Smooth muscle cell (in vitro differentiated cells): ENCODE measurements around the gene CD163L1. TPM values are rescaled to one million over a fixed set of nuclear protein-coding genes. Genes with fewer than 3 reads are reported as not detected.

ENCODE experiments used
- DNase-seq: peaks from one replicate; lab custom pipeline; 2025; ENCODE audit not compliant: unreplicated experiment; lab: John Stamatoyannopoulos, UW
- H2AFZ ChIP-seq: fragments of 200-600 bp; sonication (generic); 2 replicates; pipeline ENCODE4 v1.6.0; 2016; ENCODE audit warnings: antibody characterized with exemption, low read depth, mild to moderate bottlenecking
- H3F3A ChIP-seq: fragments of 200-600 bp; sonication (generic); 2 replicates; pipeline ENCODE4 v1.6.0; 2017; ENCODE audit warnings: antibody characterized with exemption, low read depth
- H3K27ac ChIP-seq: fragments of 200-600 bp; sonication (generic); 2 replicates; pipeline ENCODE4 v1.5.1; 2016; ENCODE audit warnings: low read depth, mild to moderate bottlenecking
- H3K27me3 ChIP-seq: fragments of 200-600 bp; sonication (generic); 2 replicates; pipeline ENCODE4 v1.6.1; 2016; ENCODE audit warnings: low read depth, mild to moderate bottlenecking
- H3K36me3 ChIP-seq: fragments of 200-600 bp; sonication (generic); 2 replicates; pipeline ENCODE4 v1.5.1; 2016; ENCODE audit warnings: low read depth
- H3K4me1 ChIP-seq: fragments of 200-600 bp; sonication (generic); 2 replicates; pipeline ENCODE4 v1.5.1; 2016; ENCODE audit warnings: low read depth
- H3K4me2 ChIP-seq: fragments of 200-600 bp; sonication (generic); 2 replicates; pipeline ENCODE4 v1.6.0; 2016; ENCODE audit warnings: mild to moderate bottlenecking
- H3K4me3 ChIP-seq: fragments of 200-600 bp; sonication (generic); 2 replicates; pipeline ENCODE4 v1.5.1; 2016; ENCODE audit warnings: mild to moderate bottlenecking
- H3K79me2 ChIP-seq: fragments of 200-600 bp; sonication (generic); 2 replicates; pipeline ENCODE4 v1.6.0; 2016; ENCODE audit warnings: low read depth, mild to moderate bottlenecking
- H3K9ac ChIP-seq: fragments of 200-600 bp; sonication (generic); 2 replicates; pipeline ENCODE4 v1.6.0; 2016; ENCODE audit warnings: low read depth
- H3K9me3 ChIP-seq: fragments of 200-600 bp; sonication (generic); replicated peaks from 2 replicates; pipeline ENCODE4 v1.5.1; 2016; ENCODE audit warnings: low read depth
- H4K20me1 ChIP-seq: fragments of 200-600 bp; sonication (generic); 2 replicates; pipeline ENCODE4 v1.6.0; 2016; ENCODE audit warnings: low read depth
- CTCF ChIP-seq: fragments of 200-600 bp; sonication (generic); IDR thresholded peaks from 2 replicates; pipeline ENCODE4 v1.5.1; 2017; ENCODE audit warnings: borderline replicate concordance, mild to moderate bottlenecking, antibody characterized with exemption; ENCODE audit not compliant: insufficient read depth, poor library complexity, severe bottlenecking
- WGBS: methylation state at CpG from one replicate; pipeline ENCODE4 v1.1.7; 2016; ENCODE audit warnings: low lambda C conversion rate; 5-methylcytosine and 5-hydroxymethylcytosine counted together
- polyA plus RNA-seq: library from polyadenylated mRNA; unstranded; fragments of >200 nt; fragmentation: Nextera tagmentation; extraction: Ambion mirVana; gene quantifications from 2 replicates; pipeline ENCODE4 v1.2.1, GENCODE V29; 2016
- total RNA-seq: library from RNA; depleted of rRNA; stranded (reverse); fragments of >200 nt; gene quantifications from 2 replicates; pipeline ENCODE4 v1.2.3, GENCODE V29; 2014

CD163L1 gene
- total and polyA plus RNA-seq, 2 experiments from 2014 or later: 0.72 to 1.1 TPM

GRCh38 chr12:7460375-7461259 is 16.7 kb upstream of the CD163L1 start:
- Histone ChIP-seq H2AFZ (no peak overlapping the region), H4K20me1 (no peaks in the 10 kb centered on the region), H3K9me3 (no peaks in the 10 kb centered on the region), H3K4me1 (no peaks in the 10 kb centered on the region), H3K27me3 (no peaks in the 10 kb centered on the region), H3K79me2 (no peaks in the 10 kb centered on the region), H3K4me3 (no peak overlapping the region), H3K27ac (no peak overlapping the region), H3K9ac (no peak overlapping the region), H3K36me3 (no peaks in the 10 kb centered on the region), H3F3A (no peaks in the 10 kb centered on the region), H3K4me2 (no peak overlapping the region)
- 69% methylated on average over 7 of the region's 7 CpGs for WGBS
- peak; percentile 81 for TF ChIP-seq CTCF
- DNase-seq: no peak

GRCh38 chr12:7459973-7460372 is 16.0 kb upstream of the CD163L1 start:
- WGBS: 86% methylated on average over 3 of the region's 3 CpGs
- Histone ChIP-seq H3F3A (no peaks in the 10 kb centered on the region), H3K79me2 (no peaks in the 10 kb centered on the region)

GRCh38 chr12:7451756-7452155 is 7.8 kb upstream of the CD163L1 start:
- H3F3A ChIP-seq: no peaks in the 10 kb centered on the region
- no peak overlapping the region for H3K4me3 ChIP-seq
- 85% methylated on average over 3 of the region's 3 CpGs for WGBS
- H3K9ac ChIP-seq: no peak overlapping the region
- no peak overlapping the region for H3K27ac ChIP-seq
- H3K4me1 ChIP-seq: no peaks in the 10 kb centered on the region
- H2AFZ ChIP-seq: no peak overlapping the region
- DNase-seq: no peak
- H3K27me3 ChIP-seq: peaks cover 7% of the 10 kb centered on the region
- no peaks in the 10 kb centered on the region for H3K79me2 ChIP-seq
- TF ChIP-seq CTCF: no peak
- H3K4me2 ChIP-seq: no peak overlapping the region
- H3K36me3 ChIP-seq: no peaks in the 10 kb centered on the region
- no peaks in the 10 kb centered on the region for H3K9me3 ChIP-seq
- no peaks in the 10 kb centered on the region for H4K20me1 ChIP-seq

More at GRCh38 chr12:7459973-7460372, 16.0 kb upstream of the CD163L1 start:
- no peak overlapping the region for H3K4me3 ChIP-seq
- H3K36me3 ChIP-seq: no peaks in the 10 kb centered on the region
- H3K4me1 ChIP-seq: no peaks in the 10 kb centered on the region
- H3K9ac ChIP-seq: no peak overlapping the region
- H3K9me3 ChIP-seq: no peaks in the 10 kb centered on the region
- no peak overlapping the region for H3K4me2 ChIP-seq
- no peaks in the 10 kb centered on the region for H3K27me3 ChIP-seq
- H3K27ac ChIP-seq: no peak overlapping the region
- DNase-seq: no peak
- H2AFZ ChIP-seq: no peak overlapping the region
- no peak for TF ChIP-seq CTCF
- no peaks in the 10 kb centered on the region for H4K20me1 ChIP-seq
